Ishikawa (cell line): ENCODE data around the gene PHACTR4.

Experiments
- CEBPB ChIP-seq: IDR thresholded peaks from 2 replicates; pipeline ENCODE4 v1.6.1; 2012
- CREB1 ChIP-seq: IDR thresholded peaks from 2 replicates; pipeline ENCODE4 v1.6.1; 2012; ENCODE audit warnings: low read depth
- EP300 ChIP-seq: IDR thresholded peaks from 2 replicates; pipeline ENCODE4 v1.6.1; 2012; ENCODE audit warnings: borderline replicate concordance
- FOXM1 ChIP-seq: IDR thresholded peaks from 2 replicates; pipeline ENCODE4 v1.6.1; 2012; ENCODE audit warnings: low read depth, borderline replicate concordance
- NFIC ChIP-seq: IDR thresholded peaks from 2 replicates; pipeline ENCODE4 v1.6.1; 2012
- RAD21 ChIP-seq: IDR thresholded peaks from 2 replicates; pipeline ENCODE4 v1.6.1; 2012; ENCODE audit warnings: low read depth
- TAF1 ChIP-seq: IDR thresholded peaks from 2 replicates; pipeline ENCODE4 v1.6.1; 2012; ENCODE audit warnings: low read depth, mild to moderate bottlenecking
- TEAD4 ChIP-seq: IDR thresholded peaks from 2 replicates; pipeline ENCODE4 v1.6.1; 2012
- YY1 ChIP-seq: IDR thresholded peaks from 2 replicates; pipeline ENCODE4 v1.6.1; 2012; ENCODE audit warnings: low read depth
- ZBTB7A ChIP-seq: IDR thresholded peaks from 2 replicates; pipeline ENCODE4 v1.6.1; 2012; ENCODE audit warnings: low read depth
- TF ChIP-seq, protein P1 (sequence below): IDR thresholded peaks from 2 replicates; pipeline ENCODE4 v1.6.1; 2012; ENCODE audit warnings: low read depth, mild to moderate bottlenecking
- TF ChIP-seq, protein P2 (sequence below): IDR thresholded peaks from 2 replicates; pipeline ENCODE4 v1.6.1; 2012
- TF ChIP-seq, protein P3 (sequence below): IDR thresholded peaks from 2 replicates; pipeline ENCODE4 v1.6.1; 2012

DNA sequence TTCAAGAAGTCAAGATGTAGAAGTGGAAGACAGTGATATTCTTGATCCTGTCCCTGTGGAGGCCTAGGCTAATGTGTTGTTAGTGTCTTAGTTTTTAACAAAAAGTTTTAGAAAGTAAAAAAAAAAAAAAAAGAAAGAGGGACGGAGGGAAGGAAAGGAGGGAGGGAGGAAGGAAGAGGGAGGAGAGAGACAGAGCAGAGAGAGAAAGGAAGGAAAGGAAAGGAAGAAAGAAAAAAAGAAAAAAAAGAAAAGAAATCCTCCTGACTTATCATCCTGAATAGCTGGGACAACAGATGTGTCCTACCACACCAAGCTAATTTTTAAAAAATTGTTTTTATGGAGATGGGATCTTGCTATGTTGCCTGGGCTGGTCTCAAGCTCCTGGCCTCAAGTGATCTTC is 24.6 kb downstream of the PHACTR4 start:
- TF ChIP-seq RAD21, result no peak
- TF ChIP-seq CEBPB, result no peak
- TF ChIP-seq EP300, result no peak
- TF ChIP-seq, protein P1, sequence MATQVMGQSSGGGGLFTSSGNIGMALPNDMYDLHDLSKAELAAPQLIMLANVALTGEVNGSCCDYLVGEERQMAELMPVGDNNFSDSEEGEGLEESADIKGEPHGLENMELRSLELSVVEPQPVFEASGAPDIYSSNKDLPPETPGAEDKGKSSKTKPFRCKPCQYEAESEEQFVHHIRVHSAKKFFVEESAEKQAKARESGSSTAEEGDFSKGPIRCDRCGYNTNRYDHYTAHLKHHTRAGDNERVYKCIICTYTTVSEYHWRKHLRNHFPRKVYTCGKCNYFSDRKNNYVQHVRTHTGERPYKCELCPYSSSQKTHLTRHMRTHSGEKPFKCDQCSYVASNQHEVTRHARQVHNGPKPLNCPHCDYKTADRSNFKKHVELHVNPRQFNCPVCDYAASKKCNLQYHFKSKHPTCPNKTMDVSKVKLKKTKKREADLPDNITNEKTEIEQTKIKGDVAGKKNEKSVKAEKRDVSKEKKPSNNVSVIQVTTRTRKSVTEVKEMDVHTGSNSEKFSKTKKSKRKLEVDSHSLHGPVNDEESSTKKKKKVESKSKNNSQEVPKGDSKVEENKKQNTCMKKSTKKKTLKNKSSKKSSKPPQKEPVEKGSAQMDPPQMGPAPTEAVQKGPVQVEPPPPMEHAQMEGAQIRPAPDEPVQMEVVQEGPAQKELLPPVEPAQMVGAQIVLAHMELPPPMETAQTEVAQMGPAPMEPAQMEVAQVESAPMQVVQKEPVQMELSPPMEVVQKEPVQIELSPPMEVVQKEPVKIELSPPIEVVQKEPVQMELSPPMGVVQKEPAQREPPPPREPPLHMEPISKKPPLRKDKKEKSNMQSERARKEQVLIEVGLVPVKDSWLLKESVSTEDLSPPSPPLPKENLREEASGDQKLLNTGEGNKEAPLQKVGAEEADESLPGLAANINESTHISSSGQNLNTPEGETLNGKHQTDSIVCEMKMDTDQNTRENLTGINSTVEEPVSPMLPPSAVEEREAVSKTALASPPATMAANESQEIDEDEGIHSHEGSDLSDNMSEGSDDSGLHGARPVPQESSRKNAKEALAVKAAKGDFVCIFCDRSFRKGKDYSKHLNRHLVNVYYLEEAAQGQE, result no peak
- TF ChIP-seq, protein P2, sequence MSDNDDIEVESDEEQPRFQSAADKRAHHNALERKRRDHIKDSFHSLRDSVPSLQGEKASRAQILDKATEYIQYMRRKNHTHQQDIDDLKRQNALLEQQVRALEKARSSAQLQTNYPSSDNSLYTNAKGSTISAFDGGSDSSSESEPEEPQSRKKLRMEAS, result no peak
- TF ChIP-seq YY1, result no peak
- TF ChIP-seq, protein P3, sequence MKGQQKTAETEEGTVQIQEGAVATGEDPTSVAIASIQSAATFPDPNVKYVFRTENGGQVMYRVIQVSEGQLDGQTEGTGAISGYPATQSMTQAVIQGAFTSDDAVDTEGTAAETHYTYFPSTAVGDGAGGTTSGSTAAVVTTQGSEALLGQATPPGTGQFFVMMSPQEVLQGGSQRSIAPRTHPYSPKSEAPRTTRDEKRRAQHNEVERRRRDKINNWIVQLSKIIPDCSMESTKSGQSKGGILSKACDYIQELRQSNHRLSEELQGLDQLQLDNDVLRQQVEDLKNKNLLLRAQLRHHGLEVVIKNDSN, result no peak
- TF ChIP-seq TAF1, result no peak
- TF ChIP-seq NFIC, result no peak
- TF ChIP-seq FOXM1, result no peak
- TF ChIP-seq TEAD4, result no peak
- no peak for TF ChIP-seq CREB1
- no peak for TF ChIP-seq ZBTB7A
